ENCODE measurements around the gene DNAH5.

The DNAH5 gene

GRCh38 chr5:13955896-13956295, 11.4 kb upstream of the DNAH5 start:
- DNase-seq = no peak
- no peak overlapping the region for H3K27ac Mint-ChIP-seq
- no peaks in the 10 kb centered on the region for H3K4me1 Mint-ChIP-seq
- H3K9me3 Mint-ChIP-seq = no peaks in the 10 kb centered on the region
- no peak for TF ChIP-seq CTCF (IDR thresholded peaks at IDR 0.05)
- no peaks in the 10 kb centered on the region for H3K36me3 Mint-ChIP-seq (ENCODE audit: low read depth)
- H3K27me3 Mint-ChIP-seq (ENCODE audit: low read depth, poor library complexity) = no peaks in the 10 kb centered on the region
- no peak overlapping the region for H3K4me3 Mint-ChIP-seq

DNA sequence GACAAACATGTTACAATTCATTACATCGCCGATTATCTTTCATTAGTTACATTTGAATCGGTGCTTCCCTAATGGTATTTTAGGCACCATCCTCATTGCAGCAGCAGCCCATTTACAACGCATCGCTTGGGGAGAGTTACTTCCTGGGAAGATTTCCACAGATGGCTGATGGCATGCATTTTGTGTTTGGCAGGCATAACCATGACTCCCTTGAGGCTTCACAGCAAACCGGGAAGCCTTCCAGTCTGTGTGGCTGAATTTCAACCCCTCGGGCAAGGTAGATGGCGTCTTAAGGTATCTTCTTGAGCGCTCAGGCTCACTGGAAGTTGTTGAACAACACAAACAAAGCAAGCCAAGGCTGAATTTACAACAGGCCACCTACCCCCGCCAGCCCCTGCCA, 1.6 kb upstream of the DNAH5 start:
- no peaks in the 10 kb centered on the region for H3K36me3 Mint-ChIP-seq (ENCODE audit: low read depth)
- H3K27me3 Mint-ChIP-seq (ENCODE audit: low read depth, poor library complexity) = no peaks in the 10 kb centered on the region
- TF ChIP-seq CTCF (IDR thresholded peaks at IDR 0.05) = no peak
- DNase-seq = no peak
- no peaks in the 10 kb centered on the region for H3K9me3 Mint-ChIP-seq
- no peaks in the 10 kb centered on the region for H3K4me1 Mint-ChIP-seq
- H3K4me3 Mint-ChIP-seq = no peak overlapping the region
- H3K27ac Mint-ChIP-seq = no peak overlapping the region

GRCh38 chr5:13945271-13945670, 783 bp upstream of the DNAH5 start:
- Mint-ChIP-seq H3K4me1 (no peaks in the 10 kb centered on the region), H3K9me3 (no peaks in the 10 kb centered on the region), H3K36me3 (ENCODE audit: low read depth) (no peaks in the 10 kb centered on the region), H3K27ac (no peak overlapping the region), H3K27me3 (ENCODE audit: low read depth, poor library complexity) (no peaks in the 10 kb centered on the region), H3K4me3 (no peak overlapping the region)
- DNase-seq = no peak
- no peak for TF ChIP-seq CTCF (IDR thresholded peaks at IDR 0.05)

GRCh38 chr5:13943676-13944075, 812 bp downstream of the DNAH5 start:
- H3K27me3 Mint-ChIP-seq (ENCODE audit: low read depth, poor library complexity) = peaks cover 4% of the 10 kb centered on the region
- H3K9me3 Mint-ChIP-seq = no peaks in the 10 kb centered on the region
- peaks cover 10% of the 10 kb centered on the region for H3K4me1 Mint-ChIP-seq
- TF ChIP-seq CTCF (IDR thresholded peaks at IDR 0.05) = no peak
- no peaks in the 10 kb centered on the region for H3K36me3 Mint-ChIP-seq (ENCODE audit: low read depth)
- no peak overlapping the region for H3K4me3 Mint-ChIP-seq
- DNase-seq = no peak
- no peak overlapping the region for H3K27ac Mint-ChIP-seq

GRCh38 chr5:13941468-13941867, 3.0 kb downstream of the DNAH5 start:
- Mint-ChIP-seq H3K4me1 (peaks cover 10% of the 10 kb centered on the region), H3K27me3 (ENCODE audit: low read depth, poor library complexity) (peaks cover 4% of the 10 kb centered on the region), H3K36me3 (ENCODE audit: low read depth) (no peaks in the 10 kb centered on the region), H3K9me3 (no peaks in the 10 kb centered on the region), H3K4me3 (no peak overlapping the region), H3K27ac (no peak overlapping the region)
- no peak for TF ChIP-seq CTCF (IDR thresholded peaks at IDR 0.05)
- no peak for DNase-seq

DNA sequence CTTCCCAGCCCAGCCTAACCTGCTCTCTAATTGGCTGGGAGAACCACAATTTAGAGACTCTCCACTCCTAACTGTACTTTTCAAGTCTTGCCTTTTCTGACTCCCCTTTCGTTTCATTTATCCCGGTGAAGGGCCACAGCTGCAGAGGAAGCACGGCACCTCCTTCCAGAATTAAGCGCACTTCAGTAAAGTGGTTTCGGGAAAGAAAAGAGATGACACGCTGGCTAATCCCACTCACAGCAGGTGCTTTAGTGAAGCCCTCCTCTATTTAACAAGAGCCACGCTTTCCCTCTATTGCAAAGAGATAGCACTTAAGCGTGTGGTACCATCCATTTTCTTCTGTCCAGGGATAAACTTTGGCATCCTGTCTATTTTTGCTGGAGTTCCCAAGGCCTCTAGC, 4.8 kb downstream of the DNAH5 start:
- Mint-ChIP-seq H3K4me1 (peaks cover 10% of the 10 kb centered on the region), H3K36me3 (ENCODE audit: low read depth) (no peaks in the 10 kb centered on the region), H3K27ac (no peak overlapping the region), H3K9me3 (peaks cover 2% of the 10 kb centered on the region), H3K27me3 (ENCODE audit: low read depth, poor library complexity) (peaks cover 4% of the 10 kb centered on the region), H3K4me3 (no peak overlapping the region)
- no peak for DNase-seq
- no peak for TF ChIP-seq CTCF (IDR thresholded peaks at IDR 0.05)
